ENCODE results near the gene STK38L.

- TF ChIP-seq, protein P1, sequence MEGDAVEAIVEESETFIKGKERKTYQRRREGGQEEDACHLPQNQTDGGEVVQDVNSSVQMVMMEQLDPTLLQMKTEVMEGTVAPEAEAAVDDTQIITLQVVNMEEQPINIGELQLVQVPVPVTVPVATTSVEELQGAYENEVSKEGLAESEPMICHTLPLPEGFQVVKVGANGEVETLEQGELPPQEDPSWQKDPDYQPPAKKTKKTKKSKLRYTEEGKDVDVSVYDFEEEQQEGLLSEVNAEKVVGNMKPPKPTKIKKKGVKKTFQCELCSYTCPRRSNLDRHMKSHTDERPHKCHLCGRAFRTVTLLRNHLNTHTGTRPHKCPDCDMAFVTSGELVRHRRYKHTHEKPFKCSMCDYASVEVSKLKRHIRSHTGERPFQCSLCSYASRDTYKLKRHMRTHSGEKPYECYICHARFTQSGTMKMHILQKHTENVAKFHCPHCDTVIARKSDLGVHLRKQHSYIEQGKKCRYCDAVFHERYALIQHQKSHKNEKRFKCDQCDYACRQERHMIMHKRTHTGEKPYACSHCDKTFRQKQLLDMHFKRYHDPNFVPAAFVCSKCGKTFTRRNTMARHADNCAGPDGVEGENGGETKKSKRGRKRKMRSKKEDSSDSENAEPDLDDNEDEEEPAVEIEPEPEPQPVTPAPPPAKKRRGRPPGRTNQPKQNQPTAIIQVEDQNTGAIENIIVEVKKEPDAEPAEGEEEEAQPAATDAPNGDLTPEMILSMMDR (IDR thresholded peaks at IDR 0.05; ENCODE audit: borderline replicate concordance, extremely low read depth, low read length, poor library complexity, severe bottlenecking), result no peak
- TF ChIP-seq EZH2 (IDR thresholded peaks at IDR 0.05; ENCODE audit: borderline replicate concordance, low read depth, low read length, severe bottlenecking), result no peak
These were observed 34.7 kb upstream of the STK38L start for GRCh38 chr12:27209257-27209910.
